TTC549 (cell line): Measurements from ENCODE around the gene ESPNL.
"Not testable (repeated sequence)": the region's sequence is repeated elsewhere in the genome, so short reads cannot be mapped to it uniquely, and the experiment has no call there.

ENCODE experiments used
- FAIRE-seq: peaks from 2 replicates; lab custom pipeline; 2012; peaks lifted over from hg19 to GRCh38; lab: Jason Lieb, UNC

ESPNL gene

DNA sequence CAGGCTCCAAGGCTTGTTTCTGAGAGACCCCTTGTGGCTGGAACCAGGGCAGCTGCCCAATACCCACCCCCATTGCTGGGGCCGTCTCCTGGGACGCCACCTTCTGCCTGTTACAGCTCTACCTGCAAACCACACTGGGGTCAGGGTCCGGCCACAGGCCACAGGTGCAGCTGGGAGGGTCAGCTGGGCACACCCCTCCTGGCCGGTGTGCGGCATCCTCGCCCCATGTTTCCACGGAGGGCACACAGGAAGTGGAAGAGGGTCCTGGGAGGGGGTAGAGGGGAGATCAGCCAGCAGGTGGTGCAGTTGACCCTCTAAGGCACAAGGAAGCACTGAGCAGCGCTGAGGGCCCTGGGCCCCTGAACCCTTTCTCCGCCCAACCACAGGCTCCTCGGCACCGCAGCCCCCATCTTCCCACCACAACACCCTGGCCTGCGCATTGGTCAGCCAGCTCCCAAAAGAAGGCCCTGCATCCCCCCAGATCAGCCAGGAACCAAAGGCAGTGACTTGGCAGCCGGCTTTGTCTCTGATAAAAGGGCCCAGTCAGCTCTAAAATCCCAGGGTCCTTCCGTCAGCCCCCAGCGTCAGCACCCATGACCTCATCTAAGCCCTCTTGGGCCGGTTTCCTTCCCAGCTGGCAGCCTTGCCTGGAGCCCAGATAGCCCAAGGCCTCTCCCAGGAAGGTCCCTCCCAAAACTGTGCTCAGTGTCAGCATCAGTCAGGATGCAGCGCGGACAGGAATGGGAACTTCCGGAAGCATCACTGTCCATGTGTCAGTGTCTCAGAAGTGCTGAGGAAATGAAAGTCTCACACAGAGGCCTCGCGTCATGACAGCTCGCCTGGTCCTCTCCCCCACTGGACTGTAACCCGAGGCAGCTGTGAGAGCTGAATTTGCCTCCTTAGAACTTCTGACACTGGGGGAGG is 60.3 kb downstream of the ESPNL start:
- no peak for FAIRE-seq

DNA sequence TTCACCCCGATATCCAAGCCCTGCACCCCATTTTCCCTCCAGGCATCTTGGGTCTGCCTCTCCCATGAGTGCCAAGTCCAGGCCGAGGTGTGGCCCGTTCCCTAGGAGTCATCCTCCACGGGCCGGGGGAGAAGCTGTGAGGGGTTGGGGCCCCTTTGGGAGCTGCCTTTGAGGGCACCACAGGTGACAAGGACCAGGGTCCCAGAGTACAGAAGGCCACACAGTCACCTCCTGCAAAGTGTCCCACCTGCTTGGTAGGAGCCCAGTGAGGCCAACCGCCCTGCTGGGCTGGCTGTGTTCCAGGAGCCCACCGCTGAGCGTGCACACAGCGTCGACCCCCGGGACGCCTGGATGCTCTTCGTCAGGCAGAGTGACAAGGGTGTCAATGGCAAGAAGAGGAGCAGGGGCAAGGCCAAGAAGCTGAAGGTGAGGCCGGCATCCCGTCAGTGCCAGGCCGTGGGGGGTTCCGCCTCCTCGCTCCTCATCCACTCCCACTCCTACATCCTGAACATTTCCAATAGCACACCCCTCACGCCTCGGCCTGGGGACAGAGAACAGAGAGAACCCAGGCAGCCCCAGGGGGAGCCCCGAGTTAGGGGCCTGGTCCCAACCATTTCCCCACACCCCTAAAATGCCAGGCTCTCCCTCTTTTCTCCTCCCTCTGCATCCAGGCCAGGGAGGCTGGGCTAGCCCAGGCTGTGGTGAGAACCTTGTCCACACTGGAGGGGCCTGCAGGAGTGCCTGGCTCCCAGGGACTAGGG is 61.3 kb downstream of the ESPNL start:
- FAIRE-seq, result no peak

DNA sequence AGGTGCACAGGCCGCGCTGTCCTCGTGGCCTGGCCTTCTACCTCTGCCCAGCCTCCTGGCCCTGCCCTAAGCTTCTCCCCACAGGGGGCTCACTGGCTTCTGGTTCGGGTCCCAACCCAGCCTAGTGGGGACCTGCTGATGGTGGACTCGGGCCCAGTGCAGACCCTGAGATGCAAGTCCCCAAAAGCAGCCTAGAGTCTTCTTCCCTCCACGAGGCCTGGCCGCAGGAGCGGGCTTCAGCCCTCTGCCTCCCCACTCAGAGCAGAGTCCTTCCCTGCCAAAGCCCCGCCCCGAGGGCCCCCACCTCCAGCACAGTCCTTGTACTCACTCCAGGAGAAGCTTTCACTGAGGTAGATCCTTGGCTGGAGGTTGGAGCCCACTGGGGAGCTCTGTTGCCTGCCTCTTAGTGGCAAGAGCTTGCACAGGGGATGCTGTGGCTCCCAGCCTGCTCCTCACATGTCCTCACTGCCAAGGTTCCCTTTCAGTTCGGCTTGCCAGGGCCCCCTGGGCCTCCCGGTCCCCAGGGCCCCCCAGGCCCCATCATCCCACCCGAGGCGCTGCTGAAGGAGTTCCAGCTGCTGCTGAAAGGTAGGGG is 62.2 kb downstream of the ESPNL start:
- FAIRE-seq, result no peak

DNA sequence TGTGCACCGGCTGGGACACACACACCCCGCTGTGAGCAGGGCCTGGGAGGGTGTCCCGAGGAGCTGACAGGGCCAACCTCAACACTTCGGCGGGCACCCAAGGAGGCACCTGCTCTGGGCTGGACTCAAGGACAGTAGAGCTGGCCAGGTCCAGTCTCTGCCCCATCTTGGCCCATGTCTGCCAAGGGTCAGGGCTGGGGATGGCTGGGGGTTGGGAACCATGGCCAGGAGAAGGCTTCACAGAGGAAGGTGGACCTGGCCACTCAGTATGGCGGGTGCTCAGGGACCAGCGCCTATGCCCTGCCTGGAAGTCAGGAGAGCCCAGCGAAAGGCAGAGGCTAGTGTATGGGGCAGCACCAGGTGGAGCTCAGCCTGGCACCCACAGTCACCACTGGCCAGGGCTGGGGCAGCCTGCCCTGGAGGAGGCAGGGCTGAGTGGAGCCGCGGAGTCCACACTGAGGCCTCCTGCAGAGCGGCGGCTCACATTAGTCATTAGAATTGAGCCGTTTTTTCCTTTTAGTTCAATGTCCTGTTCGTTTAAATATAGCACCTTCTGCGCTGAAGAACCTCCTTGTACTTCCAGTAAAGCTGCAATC is 62.8 kb downstream of the ESPNL start:
- FAIRE-seq, result no peak

DNA sequence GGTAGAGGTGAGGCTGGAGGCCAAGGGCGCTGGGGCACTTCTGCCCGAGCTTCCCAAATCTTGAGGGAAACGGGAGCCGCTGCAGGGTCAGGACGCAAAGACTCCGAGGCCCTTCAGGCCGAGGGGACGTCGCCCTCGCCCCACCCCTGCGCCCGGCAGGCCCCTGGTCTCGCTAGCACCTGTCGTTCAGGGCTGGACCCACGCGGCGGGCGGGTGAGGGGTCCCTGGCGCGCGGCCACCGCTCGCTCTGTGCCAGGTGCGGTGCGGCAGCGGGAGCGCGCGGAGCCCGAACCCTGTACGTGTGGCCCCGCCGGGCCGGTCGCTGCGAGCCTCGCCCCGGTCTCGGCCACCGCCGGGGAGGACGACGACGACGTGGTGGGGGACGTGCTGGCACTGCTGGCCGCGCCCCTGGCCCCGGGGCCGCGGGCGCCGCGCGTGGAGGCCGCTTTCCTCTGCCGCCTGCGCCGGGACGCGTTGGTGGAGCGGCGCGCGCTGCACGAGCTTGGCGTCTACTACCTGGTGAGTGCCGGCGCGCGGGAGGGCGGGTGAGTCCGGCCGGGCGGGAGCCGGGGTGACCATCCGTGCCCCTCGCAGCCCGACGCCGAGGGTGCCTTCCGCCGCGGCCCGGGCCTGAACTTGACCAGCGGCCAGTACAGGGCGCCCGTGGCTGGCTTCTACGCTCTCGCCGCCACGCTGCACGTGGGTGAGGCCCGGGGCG is 63.5 kb downstream of the ESPNL start:
- FAIRE-seq, result no peak

DNA sequence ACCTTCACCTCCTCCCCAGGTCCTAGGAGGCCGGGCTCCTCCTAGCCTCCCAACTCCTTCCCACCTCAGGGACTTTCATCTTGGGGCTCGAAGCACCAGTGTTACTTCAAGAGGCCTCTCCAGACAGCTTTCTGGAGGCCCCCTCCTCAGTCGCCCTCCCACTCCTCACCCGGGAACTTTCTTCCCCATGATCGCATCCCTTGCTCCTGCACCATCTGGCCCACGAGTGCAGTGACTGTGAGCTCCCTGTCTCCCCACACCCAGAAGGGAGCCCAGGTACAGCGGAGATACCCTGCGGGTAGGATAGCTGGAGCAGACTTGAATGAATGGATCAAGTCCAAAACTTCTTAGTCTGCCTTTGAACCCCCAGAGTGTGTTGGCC is 64.8 kb downstream of the ESPNL start:
- no peak for FAIRE-seq

DNA sequence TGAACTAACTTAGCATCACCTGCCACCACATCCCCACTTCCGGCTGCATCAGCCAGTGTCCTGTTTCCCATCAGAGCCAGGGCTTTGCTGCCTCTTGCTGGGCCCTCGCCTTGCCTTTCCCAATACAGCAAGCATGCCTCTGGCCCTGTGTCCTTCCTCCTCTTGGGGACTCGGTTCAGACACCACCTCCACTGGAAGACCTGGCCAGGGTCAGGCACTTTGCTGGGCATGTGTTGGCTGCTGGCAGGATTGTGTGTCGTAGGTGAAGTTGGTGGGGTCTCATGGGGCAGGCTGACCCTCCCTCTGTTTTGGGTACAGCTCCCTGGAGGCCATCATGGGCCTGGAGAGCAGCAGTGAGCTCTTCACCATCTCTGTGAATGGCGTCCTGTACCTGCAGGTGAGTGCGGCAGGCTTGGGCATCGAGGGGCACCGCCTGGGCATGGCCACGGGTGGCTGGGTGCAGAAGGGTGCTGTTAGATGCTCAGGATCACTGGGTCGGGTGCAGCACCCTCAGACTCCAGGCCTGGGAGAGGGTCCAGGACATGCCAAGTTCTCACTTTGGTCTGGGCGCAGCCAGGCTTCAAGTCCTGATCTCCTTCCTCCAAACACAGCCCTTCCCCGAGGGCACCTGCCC is 65.3 kb downstream of the ESPNL start:
- FAIRE-seq, result no peak

DNA sequence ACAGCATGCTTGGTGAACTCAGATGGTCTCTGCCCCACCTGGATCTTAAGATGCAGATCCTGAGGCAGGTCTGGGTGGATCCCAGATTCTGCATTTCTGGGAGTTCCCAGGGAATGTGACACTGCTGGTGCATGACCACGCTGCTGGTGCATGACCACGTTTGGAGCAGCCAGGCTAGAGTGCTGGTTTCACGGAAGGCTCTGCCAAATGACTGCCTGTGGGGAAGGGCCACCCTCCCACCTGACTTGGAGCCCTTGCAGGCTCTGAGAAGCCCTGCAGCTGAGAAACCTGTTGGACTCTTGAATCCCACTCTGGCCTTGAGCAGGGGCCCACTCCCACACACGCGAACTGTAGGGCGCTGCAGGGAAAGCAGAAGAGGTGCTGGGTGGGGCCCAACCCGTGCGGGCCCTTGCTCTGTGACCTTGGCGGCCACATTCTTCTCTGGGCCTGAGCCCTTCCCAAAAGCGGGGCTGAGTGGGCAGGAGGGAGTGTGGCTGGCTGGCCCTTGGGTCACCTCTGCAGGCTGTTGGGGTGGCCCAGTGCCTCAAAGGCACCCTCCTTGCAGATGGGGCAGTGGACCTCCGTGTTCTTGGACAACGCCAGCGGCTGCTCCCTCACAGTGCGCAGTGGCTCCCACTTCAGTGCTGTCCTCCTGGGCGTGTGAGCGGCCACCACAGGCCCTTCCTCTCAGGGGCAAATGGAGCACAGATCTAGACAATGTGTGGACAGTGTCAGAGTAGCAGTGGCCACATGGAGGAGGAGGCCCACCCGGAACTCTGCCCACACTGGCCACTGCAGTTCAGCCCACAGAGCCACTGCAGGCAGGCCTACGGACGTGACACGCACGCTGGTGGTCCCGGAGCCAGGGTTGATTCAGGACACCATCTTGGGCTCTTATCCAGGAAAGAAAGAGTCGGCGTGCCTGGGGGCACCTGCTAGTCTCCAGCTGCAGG is 66.5 kb downstream of the ESPNL start:
- no peak for FAIRE-seq

DNA sequence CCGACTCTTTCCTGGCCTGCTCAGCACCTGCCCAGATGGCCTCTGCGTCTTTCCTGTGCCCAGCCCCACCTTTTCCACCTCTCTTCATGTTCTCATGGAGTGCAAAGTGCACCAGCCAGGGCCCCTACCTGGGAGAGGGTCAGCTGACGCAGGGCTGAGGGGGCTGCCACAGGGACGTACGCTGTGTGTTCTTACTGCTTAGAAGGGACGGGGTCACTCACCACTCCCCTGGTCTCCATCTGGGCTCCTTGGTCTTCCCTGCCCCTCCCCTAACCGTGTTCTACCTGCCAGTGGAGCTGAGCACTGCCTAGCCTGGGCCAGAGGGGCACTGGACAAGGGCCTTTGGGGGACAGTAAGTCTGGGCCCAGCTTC is 67.2 kb downstream of the ESPNL start:
- no peak for FAIRE-seq

DNA sequence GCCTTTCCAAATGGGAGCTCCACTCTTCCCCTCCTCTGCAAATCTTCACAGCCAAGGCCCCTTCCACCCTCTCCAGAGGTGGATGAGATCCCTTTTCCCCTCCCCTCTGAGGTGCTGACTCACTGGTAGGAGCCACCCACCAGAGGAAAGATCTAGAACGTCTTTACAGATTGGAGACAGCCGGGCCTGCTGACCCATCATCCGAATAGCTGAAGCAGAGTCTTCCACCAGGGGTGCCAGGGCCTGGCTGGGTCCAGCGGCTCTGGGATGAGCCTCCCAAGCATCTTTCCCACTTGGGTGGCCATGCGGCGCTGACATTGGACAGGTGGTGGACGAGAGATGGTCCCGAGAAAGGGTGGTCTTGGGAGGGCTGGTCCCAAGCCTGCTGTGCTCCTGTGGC is 67.6 kb downstream of the ESPNL start:
- FAIRE-seq, result no peak

DNA sequence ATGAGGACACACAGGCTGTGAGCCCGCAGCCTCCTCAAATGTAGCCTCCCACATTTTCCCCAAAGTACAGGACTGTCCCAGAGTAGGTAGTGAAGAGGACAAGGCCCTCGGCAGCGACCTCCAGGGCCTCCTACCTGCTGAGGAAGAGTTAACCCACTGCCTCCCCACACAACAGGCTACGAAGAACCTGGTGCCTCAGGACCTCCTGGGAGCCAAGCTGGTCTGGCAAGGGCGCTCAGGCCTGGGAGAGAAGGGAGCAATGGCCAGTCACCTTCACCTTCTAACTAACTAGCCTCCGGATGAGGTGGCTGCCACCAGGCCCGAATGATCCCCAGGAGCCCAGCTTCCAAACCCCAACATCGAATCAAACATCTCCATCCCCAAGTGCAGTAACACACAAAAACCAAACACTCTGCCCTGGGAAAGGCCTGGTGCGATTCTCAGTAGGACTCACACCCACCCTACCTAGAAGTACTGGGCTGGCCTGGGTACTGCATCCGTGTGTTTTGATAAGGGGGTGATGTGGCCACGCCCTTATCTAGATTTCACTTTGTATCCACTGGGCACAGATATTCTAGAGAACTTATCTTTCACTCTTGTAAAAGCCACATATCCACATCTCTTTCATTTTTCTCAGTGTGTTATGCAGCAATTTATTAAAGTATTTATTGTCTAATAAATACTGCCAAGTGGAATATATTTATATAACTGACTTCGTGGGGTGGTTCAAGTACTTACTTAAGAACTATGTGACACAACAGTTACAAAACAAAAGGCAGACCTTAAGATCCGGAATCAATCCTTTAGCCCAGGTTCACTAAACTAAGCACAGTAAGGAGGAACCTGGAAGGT is 68.3 kb downstream of the ESPNL start:
- no peak for FAIRE-seq

DNA sequence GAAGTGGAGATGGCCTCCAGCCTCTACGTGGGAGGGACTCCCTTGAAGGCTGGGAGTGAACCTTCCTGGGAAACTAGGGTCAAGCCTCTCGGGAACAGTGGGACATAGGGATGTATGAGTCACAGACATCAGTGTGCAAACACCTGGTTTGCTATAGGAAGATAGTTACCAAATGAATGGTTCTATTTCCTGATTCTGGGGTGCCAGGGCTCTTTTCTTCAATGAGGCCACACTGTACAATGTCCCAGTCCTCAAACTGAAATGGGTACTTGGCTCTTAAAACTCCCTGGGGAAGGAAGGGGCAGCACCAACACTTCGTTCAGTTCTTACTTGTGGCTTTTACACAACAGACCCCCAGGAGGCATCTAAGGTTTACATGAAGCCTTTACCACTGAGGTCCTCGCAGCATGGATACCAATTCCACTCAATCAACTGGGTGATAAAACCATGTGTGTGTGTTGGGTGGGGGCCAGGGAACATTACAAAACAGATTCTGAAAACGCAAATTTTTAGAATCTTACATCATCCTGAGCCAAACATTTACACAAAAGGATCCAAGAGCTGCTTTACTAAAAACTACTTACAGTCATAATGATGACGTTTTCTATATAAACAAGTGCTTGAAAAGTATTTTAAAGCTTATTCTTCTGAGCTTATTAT is 69.0 kb downstream of the ESPNL start:
- no peak for FAIRE-seq

DNA sequence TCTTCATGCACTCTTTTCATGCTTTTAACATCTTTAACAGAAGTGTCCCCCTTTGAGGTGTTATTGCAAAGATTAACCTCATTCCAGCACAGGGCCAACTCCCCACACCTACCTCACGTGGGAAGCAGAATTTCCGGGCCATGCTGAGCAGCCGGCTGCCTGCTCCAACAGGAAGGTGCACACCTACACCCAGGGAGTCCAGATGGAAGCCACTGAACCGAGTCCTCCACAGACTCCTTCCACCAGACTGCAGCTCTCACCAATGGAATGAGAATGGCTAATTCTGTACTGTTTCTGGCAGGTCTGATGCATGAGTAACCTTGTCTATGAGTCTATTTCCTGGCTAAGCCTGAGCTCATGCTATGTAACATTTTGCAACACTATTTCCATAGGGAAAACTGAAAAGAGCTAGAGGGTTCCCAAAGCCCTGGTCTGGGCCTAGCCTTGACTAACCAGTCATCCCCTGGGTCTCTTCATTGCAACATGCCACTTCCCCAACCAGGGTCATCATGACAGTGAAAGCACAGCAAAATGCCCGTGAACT is 69.6 kb downstream of the ESPNL start:
- no peak for FAIRE-seq

DNA sequence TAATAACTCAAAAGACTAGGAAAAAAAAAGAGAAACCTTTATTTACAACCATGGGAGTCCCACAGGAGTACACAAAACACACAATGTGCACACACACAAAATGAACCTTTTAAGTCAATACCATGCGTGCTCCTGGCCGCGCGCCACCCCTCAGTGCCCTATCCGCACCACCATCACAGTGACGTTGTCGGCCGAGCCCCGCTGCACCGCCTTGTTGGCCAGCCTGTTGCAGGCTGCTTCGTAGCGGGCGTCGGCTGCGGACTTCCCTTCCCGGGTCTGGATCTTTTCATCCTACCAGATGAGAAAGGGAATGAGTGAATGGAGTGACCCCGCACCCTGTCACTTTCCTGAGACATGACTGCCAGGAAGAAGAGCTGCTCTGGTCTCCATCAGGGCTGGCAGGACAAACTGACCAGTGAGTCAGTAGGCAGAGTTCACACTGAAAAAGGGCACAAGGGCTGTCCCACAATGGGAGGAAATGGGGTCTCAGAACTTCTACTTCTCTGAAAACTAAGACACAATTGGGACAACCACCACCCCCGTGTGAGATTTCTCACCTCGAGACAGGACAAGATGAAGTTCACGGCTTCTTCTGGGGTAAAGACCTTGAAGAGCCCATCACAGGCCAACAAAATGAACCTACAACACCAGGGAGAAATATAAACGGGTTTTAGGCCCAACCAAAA is 70.4 kb downstream of the ESPNL start:
- no peak for FAIRE-seq

DNA sequence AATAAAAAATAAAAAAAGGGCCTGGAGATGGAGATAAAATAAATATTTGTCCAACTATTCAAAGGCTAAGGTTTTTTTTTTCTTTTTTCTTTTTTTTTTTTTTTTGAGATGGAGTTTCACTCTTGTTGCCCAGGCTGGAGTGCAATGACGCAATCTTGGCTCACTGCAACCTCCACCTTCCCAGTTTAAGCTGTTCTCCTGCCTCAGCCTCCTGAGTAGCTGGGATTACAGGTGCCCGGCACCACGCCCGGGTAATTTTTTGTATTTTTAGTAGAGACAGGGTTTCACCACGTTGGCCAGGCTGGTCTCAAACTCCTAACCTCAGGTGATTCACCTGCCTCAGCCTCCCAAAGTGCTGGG is 70.9 kb downstream of the ESPNL start:
- FAIRE-seq, result not testable (repeated sequence)

DNA sequence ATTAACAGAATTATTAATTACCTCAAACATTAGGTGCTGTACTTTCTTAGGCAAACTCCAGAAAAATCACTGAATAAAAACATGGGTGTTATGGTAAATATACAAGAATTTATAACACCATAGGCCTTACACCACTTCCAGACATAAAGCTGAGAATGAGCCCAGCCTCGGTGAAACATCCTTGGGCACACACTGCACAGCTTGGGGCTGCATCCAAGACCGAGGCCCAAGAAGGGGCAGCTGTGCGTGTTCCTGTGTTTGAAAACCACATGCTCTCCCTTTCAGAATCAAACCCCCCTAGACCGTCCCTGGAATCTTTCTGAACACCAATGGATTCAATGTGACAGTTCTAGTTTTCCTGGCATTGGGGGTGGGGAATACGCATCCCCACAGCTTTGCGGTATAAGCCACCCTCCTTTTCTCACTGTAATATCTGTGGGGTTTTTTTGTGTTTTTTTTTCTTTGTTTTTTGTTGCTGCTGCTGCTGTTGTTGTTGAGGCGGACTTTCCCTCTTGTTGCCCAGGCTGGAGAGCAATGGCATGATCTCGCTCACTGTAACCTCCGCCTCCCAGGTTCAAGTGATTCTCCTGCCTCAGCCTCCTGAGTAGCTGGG is 71.5 kb downstream of the ESPNL start:
- no peak for FAIRE-seq

DNA sequence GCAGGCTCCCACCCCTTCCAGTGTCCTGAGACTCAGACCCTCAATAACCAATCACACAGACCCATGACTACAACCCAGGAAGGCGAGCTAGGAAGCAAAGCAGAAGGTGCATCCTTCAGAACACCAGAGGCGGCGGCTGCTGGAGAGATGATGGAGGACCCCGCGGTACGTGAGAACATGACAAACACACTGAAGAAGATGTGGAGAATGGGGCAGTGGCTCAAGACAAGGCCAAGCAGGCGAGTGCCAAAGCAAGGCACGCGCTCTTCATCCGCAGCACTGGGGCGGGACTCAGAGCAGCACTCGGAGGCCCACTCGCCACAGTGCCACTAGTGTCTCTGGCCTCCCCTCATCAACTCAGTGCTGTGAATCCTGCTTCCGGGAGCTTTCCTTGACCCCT is 72.3 kb downstream of the ESPNL start:
- FAIRE-seq, result no peak

DNA sequence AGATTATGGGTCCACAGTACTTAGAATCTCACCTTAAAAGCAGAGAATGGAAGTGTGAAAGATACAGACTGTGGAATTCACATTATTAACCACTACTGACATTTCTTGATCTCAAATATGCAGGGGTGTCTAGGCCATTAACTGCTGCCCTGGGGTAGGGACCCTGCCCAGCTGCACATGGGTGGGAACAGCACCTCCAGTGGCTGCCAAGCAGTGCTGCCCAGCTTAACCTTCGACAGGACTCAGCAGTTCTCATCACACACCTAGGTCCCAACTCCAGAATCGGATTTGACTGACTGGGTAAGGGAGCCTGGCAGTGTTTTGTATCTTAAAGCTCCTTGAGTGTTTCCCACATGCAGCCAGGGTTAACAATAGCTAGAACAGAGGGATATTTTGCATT is 73.6 kb downstream of the ESPNL start:
- no peak for FAIRE-seq
